Activated gamma-delta T cell (primary cell): Measurements from ENCODE around the gene AKAP13.

Source experiments
- DNase-seq: peaks from one replicate; lab custom pipeline; 2025; lab: John Stamatoyannopoulos, UW

AKAP13 gene

DNA sequence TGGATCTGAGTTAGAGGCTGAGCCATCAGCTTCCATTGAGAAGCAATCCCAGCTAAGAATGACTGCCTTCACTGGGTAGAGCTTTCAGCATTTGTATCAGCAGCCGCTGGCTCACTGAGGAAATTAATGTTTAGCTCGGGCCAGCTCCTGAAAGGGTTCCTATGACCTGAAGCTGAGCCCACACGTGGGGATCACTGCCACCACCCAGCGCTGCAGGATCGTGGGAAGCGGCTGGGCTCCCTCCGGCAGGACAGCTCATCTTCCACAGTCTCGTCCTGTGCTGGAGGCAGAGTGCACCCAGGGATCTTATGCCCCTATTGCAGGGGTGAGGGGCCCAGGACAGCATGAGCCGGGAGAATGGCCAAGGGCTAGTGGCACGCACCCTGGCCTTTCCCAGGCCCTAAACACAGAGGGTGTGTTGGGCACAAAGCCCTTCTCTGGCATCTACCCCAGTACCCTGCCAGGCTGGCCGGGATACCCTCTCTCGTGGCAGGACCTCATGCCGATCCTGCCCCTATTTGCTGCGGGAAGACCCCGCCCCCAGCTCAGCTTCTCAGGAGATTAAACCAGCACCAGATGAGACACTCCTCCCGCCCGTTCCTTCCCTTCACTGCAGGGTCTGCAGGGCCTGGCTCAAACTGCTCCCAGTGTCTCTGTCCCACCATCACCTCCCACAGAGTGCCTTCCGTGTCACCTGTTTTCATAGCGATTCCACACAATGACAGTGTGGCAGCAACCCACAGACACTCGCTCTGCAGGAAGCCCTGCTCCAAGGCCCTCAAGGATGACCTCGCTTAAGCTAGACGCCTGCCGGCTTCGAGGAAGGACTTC, 385.8 kb downstream of the AKAP13 start:
- no peak for DNase-seq

GRCh38 chr15:85767785-85768529, 387.6 kb downstream of the AKAP13 start:
- DNase-seq: no peak

- no peak for DNase-seq
These were observed 388.3 kb downstream of the AKAP13 start for GRCh38 chr15:85768595-85769168.

DNA sequence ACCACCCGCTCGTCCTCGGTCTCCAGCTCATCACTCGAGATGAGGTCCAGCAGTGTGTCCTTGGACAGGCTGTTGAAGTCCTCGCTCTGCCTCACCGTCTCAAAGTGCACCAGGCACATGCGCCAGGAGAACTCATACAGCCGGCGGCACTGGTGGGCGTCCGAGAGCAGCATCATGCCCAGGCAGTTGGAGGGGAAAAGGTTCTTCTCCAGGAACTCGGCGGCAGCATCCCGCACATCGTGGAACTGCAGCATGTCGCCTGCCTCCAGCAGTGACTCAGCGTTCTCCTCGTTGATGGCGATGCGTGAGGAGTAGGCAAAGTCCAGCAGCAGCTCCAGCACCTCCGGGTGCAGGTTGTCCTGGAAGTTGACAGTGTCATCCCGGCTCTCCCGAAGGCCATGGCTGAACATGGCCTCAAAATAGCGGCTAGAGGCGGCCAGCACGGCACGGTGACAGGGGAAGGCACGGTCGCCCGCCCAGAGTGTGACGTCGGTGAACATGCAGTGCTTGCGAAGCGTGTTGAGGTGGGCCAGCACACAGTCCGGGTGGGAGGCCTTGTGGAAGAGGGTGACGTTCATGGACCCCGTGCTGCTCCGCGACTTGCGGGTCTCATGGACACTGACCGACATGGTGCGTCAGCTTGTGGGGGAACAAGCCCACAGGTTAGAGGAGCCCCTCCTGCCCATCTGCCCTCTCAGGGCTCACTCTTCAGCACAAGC, 388.9 kb downstream of the AKAP13 start:
- no peak for DNase-seq

GRCh38 chr15:85770096-85771041, 390.0 kb downstream of the AKAP13 start:
- no peak for DNase-seq

GRCh38 chr15:85771271-85771670, 390.9 kb downstream of the AKAP13 start:
- DNase-seq: no peak

GRCh38 chr15:85771781-85772445, 391.5 kb downstream of the AKAP13 start:
- no peak for DNase-seq

DNA sequence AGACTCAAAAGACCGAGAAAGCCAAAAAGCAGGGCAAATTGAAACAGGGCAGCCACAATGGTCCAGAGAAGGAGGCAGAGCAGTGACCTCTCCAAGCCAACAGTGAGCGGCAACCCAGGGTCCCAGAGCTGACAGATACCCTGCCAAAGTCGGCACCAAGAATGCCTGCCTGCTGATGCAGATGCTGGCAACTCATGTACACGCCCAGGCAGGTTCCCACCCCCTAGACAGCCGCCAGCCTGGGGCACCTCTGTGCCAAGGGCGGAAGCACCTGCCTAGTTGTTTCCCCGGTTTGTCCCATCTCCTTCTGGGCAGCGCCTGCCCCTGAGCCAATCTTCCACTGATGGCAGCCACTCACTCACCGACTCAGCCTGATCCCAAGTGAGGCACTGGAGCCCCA, 392.3 kb downstream of the AKAP13 start:
- DNase-seq: no peak

GRCh38 chr15:85773249-85773648, 392.8 kb downstream of the AKAP13 start:
- no peak for DNase-seq

- no peak for DNase-seq
These were observed 393.6 kb downstream of the AKAP13 start for GRCh38 chr15:85773970-85774369.

DNA sequence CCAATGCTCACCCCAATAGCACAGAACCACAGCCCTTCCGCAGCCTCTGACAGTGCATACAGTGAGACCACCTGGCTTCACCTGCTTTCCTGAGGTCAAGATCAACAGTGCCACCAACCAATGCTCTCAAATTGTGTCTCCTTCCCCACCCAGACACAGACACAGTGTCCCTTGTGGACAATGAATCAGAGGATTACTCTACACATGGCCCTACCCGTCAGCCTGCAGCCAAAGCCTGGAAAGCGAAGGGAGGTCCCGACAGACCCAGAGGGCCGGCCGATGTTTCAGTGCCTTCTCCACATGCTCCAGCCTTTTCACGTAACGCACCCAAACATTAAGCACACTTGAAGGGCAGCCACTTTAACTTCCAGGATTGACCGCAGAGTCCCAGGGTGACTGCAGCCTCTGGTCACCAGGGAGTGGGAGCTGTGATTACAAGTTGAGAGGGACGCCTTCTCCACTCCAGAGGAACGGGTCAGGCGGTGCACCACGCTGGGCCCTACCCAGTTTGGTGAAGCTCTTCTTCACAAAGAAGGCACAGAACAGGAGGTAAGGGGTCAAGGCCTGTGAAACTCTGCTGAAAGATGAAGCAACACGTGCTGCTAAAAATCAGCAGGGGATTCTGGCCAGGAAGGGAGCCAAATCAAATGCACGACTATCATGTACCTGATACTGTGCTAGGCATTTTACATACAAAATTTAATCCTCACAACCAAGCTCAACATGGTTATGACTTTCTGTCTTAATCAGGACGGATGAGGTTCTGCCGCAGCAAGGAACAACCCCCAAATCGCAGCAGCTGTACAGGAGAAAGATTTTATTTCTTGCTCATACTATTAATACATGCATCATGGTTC, 397.1 kb downstream of the AKAP13 start:
- no peak for DNase-seq

- DNase-seq: no peak
These were observed 397.8 kb downstream of the AKAP13 start for GRCh38 chr15:85778107-85778776.

DNA sequence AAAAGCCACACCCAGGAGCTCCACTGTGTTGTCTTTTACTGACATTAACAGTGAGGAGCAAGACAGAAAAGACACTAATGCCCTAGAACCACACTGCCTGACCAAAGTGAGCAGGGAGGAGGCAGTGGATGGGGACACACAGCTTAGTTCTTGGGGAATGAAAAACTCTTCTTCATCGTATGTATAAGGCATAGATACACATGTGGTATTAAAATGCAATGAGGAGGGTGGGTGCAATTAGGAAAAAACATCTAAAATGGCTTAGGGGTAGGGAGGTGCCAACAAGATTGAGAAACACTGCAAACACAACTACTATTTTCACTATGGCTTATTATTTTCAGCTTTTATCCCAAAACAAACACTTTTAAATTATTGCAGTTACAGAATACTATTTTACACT, 398.8 kb downstream of the AKAP13 start:
- no peak for DNase-seq

DNA sequence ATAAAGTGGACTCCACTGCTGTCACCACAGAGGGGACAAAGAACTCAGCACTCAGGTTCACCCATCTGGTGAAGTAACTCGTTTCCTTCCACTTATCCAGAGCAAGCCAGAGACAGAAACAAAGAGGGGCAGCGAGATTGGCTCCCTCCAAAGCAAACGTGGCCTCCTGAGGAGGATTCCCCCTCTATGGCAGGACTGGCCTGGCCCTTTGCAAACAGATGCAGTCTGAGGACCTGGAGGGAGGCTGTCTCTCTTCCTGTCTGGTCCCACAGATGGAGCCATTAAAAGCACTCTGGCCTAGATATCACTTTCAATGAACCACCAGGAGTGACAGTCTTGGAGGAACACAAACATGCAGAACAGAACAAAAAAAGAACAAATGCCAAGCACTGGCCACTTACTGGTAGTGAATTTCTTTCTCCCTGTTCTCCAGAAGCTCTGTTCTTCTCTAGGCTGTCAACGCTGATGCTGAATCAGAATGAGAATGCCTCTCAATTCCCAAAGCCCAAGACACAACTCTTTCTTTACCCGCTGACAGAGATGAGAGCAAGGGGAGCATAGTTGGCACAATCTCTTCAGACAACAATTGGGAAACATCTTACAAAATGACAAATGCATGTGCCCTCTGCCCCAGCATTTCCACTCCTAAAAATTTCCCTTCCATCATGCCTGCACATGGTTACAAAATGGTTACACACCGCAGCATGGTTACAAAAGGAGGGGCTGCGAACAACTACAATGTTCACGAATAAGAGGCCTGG, 400.0 kb downstream of the AKAP13 start:
- no peak for DNase-seq

DNA sequence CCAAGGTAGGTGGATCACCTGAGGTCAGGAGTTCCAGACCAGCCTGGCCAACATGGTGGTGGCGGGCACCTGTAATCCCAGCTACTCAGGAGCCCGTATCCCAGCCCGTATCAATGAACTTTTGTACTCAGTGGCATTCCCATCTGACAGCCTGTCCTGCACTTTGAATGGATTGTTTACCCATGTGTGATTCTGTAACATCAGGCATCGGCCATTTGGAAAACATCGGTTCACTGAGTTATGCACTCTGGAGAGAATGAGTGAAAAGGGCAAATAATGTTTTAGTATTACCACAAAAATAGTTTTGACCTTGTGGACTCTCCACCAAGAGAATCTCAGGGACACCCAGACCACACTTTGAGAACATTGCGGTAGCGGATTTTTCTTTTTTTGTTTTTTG, 400.7 kb downstream of the AKAP13 start:
- DNase-seq: no peak

DNA sequence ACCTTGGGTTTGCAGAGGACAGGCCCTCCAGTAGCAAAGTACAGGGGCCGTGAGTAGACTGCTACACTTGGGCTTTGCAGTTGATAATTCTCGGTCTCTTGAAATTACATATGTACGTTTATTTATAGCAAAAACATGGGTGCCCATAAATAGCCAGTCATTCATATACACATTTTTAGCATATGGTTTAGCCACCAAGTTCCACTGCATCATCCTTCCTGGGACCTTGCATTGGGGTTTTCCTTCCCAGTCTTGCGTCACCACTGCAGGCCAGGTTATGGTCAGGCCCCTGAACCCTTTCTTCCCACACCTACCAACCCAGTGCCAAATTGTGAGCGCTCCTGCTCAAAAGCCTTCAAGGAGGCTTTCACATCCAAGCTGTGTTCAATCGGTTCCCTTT, 401.7 kb downstream of the AKAP13 start:
- no peak for DNase-seq

- DNase-seq: no peak
These were observed 405.7 kb downstream of the AKAP13 start for GRCh38 chr15:85785887-85786780.
